Prostate gland (tissue), 2 donors: ENCODE data around the gene SLC25A11. TPM values are rescaled to one million over a fixed set of nuclear protein-coding genes. Genes with fewer than 3 reads are reported as not detected.

ENCODE experiments used
- DNase-seq: peaks from one replicate; pipeline ENCODE4 v3.0.0-alpha.2; 2019; ENCODE audit warnings: low spot score
- H3K27ac ChIP-seq, 2 donors: fragments of 200-600 bp; sonication (generic); 2 replicates each; pipeline ENCODE4 v1.5.1; 2017 to 2019
- H3K27me3 ChIP-seq: fragments of 200-600 bp; sonication (generic); replicated peaks from 2 replicates; pipeline ENCODE4 v1.5.1; 2019; ENCODE audit not compliant: insufficient read depth
- H3K36me3 ChIP-seq, 2 donors: fragments of 200-600 bp; sonication (generic); 1 replicate in 1 of 2; 2 replicates in 1 of 2; pipeline versions ENCODE4 v1.5.1 to v1.8.1; 2017 to 2019
- H3K4me1 ChIP-seq: fragments of 200-600 bp; sonication (generic); replicated peaks from 2 replicates; pipeline ENCODE4 v1.5.1; 2019
- H3K4me3 ChIP-seq, 2 donors: fragments of 200-600 bp; sonication (generic); 2 replicates each; pipeline ENCODE4 v1.5.1; 2017 to 2019
- H3K9me3 ChIP-seq: fragments of 200-600 bp; sonication (generic); 2 replicates; pipeline ENCODE4 v1.5.1; 2017
- POLR2A ChIP-seq: fragments of 450-650 bp; IDR thresholded peaks from one replicate; pipeline ENCODE4 v1.6.1; 2016; ENCODE audit warnings: antibody characterized with exemption, mild to moderate bottlenecking
- POLR2AphosphoS5 ChIP-seq: sonication (generic); formaldehyde crosslinking; IDR thresholded peaks from one replicate; pipeline ENCODE4 v1.6.1; 2017; ENCODE audit warnings: antibody characterized with exemption
- WGBS: methylation state at CpG from one replicate; pipeline ENCODE4 v1.1.5; 2018; 5-methylcytosine and 5-hydroxymethylcytosine counted together
- intact Hi-C: fragments of 100-400 bp; cut with DNase I; formaldehyde crosslinking; loops from one replicate; pipeline ENCODE4 v1.14.2; 2022
- total RNA-seq, 2 donors: library from RNA; depleted of rRNA; stranded (reverse); fragments of >200 nt; gene quantifications; one replicate each; pipeline ENCODE4 v1.1.0, GENCODE V29; 2016
- TF ChIP-seq, protein P1 (sequence below), 4 experiments: fragments of 200-600 bp in 2 of 4; fragments of 450-650 bp in 2 of 4; sonication (generic) in 2 of 4; IDR thresholded peaks; 1 replicate in 3 of 4; 2 replicates in 1 of 4; pipeline ENCODE4 v1.5.1; 2016 to 2019; ENCODE audit warnings: antibody characterized with exemption in 4 of 4, mild to moderate bottlenecking in 2 of 4, moderate library complexity in 2 of 4

The SLC25A11 gene
- total RNA-seq, 2 donors from 2014 or later: 40.5 to 68.0 TPM

GRCh38 chr17:4969551-4970173 is 29.8 kb upstream of the SLC25A11 start:
- no peak for DNase-seq
- no peaks in the 10 kb centered on the region for H3K9me3 ChIP-seq
- H3K27me3 ChIP-seq: no peaks in the 10 kb centered on the region
- intact Hi-C loops: no loop called here
- TF ChIP-seq, protein P1, sequence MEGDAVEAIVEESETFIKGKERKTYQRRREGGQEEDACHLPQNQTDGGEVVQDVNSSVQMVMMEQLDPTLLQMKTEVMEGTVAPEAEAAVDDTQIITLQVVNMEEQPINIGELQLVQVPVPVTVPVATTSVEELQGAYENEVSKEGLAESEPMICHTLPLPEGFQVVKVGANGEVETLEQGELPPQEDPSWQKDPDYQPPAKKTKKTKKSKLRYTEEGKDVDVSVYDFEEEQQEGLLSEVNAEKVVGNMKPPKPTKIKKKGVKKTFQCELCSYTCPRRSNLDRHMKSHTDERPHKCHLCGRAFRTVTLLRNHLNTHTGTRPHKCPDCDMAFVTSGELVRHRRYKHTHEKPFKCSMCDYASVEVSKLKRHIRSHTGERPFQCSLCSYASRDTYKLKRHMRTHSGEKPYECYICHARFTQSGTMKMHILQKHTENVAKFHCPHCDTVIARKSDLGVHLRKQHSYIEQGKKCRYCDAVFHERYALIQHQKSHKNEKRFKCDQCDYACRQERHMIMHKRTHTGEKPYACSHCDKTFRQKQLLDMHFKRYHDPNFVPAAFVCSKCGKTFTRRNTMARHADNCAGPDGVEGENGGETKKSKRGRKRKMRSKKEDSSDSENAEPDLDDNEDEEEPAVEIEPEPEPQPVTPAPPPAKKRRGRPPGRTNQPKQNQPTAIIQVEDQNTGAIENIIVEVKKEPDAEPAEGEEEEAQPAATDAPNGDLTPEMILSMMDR (IDR thresholded peaks at IDR 0.05): no peak
- no peak for TF ChIP-seq POLR2AphosphoS5
- TF ChIP-seq POLR2A: no peak
- WGBS: 81% methylated on average over 16 of the region's 16 CpGs
- H3K27ac ChIP-seq: no peak overlapping the region
- no peak overlapping the region for H3K4me3 ChIP-seq
- H3K4me1 ChIP-seq: peaks cover 12% of the 10 kb centered on the region
- peaks cover 4 to 8% of the 10 kb centered on the region in 2 donors for H3K36me3 ChIP-seq

DNA sequence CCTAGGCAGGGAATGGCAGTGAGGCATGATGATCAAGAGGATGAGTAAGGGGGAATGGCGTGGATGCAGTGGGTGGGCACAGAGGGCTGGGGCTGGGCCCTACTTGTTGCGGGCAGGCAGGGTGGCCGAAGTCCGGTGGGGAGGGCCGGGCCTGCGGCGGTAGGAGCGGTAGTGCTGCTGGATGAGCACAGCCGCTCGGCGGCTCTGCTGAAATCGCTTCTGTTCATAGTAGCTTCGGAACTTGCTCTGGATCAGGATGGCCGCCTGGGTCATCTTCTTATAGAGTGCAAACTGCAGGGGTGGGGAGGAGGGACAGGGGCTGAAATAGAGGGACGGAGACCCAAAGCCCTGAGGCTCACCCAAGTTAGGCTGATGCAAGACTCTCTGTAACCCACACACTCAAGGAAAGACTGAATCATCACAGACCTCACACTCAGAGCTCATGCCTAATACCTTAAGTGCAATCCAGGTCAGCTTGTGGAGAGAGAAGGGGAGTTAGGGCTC is 29.3 kb upstream of the SLC25A11 start:
- Histone ChIP-seq H3K27ac (peak overlapping the region; percentile 94 to 96), H3K9me3 (no peaks in the 10 kb centered on the region), H3K4me1 (peaks cover 12% of the 10 kb centered on the region), H3K4me3 (peak overlapping the region in 1 of 2 donors; percentile 63), H3K27me3 (no peaks in the 10 kb centered on the region), H3K36me3 (peaks cover 4 to 8% of the 10 kb centered on the region in 2 donors)
- no peak for DNase-seq
- TF ChIP-seq, protein P1 (IDR thresholded peaks at IDR 0.05): no peak
- TF ChIP-seq POLR2A (no peak), POLR2AphosphoS5 (no peak)
- intact Hi-C loops: no loop called here
- 64% methylated on average over 15 of the region's 15 CpGs for WGBS

GRCh38 chr17:4968486-4969046 is 28.7 kb upstream of the SLC25A11 start:
- H3K36me3 ChIP-seq: peaks cover 4 to 8% of the 10 kb centered on the region in 2 donors
- no peak for DNase-seq
- peak overlapping the region; percentile 94 to 96 for H3K27ac ChIP-seq
- intact Hi-C loops: no loop called here
- H3K9me3 ChIP-seq: no peaks in the 10 kb centered on the region
- no peaks in the 10 kb centered on the region for H3K27me3 ChIP-seq
- WGBS: 25% methylated on average over 23 of the region's 23 CpGs
- H3K4me1 ChIP-seq: peaks cover 12% of the 10 kb centered on the region
- TF ChIP-seq POLR2AphosphoS5 (no peak), POLR2A (no peak)
- TF ChIP-seq, protein P1 (IDR thresholded peaks at IDR 0.05): no peak
- peak overlapping the region; percentile 48 to 63 for H3K4me3 ChIP-seq

GRCh38 chr17:4967539-4968485 is 28.0 kb upstream of the SLC25A11 start, which contains the start of gene SPAG7:
Gene SPAG7, minus strand, starts transcription at chr17:4967817. Its CDS starts 13 bp downstream, at chr17:4967804.
- TF ChIP-seq, protein P1 (IDR thresholded peaks at IDR 0.05): peak in 2 of 4 experiments; percentile 3 to 24
- TF ChIP-seq POLR2AphosphoS5: peak; percentile 91
- TF ChIP-seq POLR2A: peak; percentile 72
- intact Hi-C loops: loop anchor here (2.0 kb wide), 2 partner anchors 19 to 29 kb away; partner anchors contain the start of genes INCA1, KIF1C and PFN1
- Histone ChIP-seq H3K4me3 (peak within 1 kb of the TSS; percentile 48 to 63), H3K4me1 (peaks cover 12% of the 10 kb centered on the region), H3K27me3 (no peaks in the 10 kb centered on the region), H3K36me3 (peaks cover 2 to 8% of the 10 kb centered on the region in 2 donors), H3K9me3 (no peaks in the 10 kb centered on the region), H3K27ac (peak within 1 kb of the TSS; percentile 94 to 96)
- DNase-seq: peak; percentile 93
- under 1% methylated on average over 66 of the region's 66 CpGs for WGBS
